Smooth muscle cell (in vitro differentiated cells): ENCODE data around the gene TAS2R8. TPM values are rescaled to one million over a fixed set of nuclear protein-coding genes. Genes with fewer than 3 reads are reported as not detected.

Experiments used
- DNase-seq: peaks from one replicate; lab custom pipeline; 2025; ENCODE audit not compliant: unreplicated experiment; lab: John Stamatoyannopoulos, UW
- H2AFZ ChIP-seq: fragments of 200-600 bp; sonication (generic); 2 replicates; pipeline ENCODE4 v1.6.0; 2016; ENCODE audit warnings: antibody characterized with exemption, low read depth, mild to moderate bottlenecking
- H3F3A ChIP-seq: fragments of 200-600 bp; sonication (generic); 2 replicates; pipeline ENCODE4 v1.6.0; 2017; ENCODE audit warnings: antibody characterized with exemption, low read depth
- H3K27ac ChIP-seq: fragments of 200-600 bp; sonication (generic); 2 replicates; pipeline ENCODE4 v1.5.1; 2016; ENCODE audit warnings: low read depth, mild to moderate bottlenecking
- H3K27me3 ChIP-seq: fragments of 200-600 bp; sonication (generic); 2 replicates; pipeline ENCODE4 v1.6.1; 2016; ENCODE audit warnings: low read depth, mild to moderate bottlenecking
- H3K36me3 ChIP-seq: fragments of 200-600 bp; sonication (generic); 2 replicates; pipeline ENCODE4 v1.5.1; 2016; ENCODE audit warnings: low read depth
- H3K4me1 ChIP-seq: fragments of 200-600 bp; sonication (generic); 2 replicates; pipeline ENCODE4 v1.5.1; 2016; ENCODE audit warnings: low read depth
- H3K4me2 ChIP-seq: fragments of 200-600 bp; sonication (generic); 2 replicates; pipeline ENCODE4 v1.6.0; 2016; ENCODE audit warnings: mild to moderate bottlenecking
- H3K4me3 ChIP-seq: fragments of 200-600 bp; sonication (generic); 2 replicates; pipeline ENCODE4 v1.5.1; 2016; ENCODE audit warnings: mild to moderate bottlenecking
- H3K79me2 ChIP-seq: fragments of 200-600 bp; sonication (generic); 2 replicates; pipeline ENCODE4 v1.6.0; 2016; ENCODE audit warnings: low read depth, mild to moderate bottlenecking
- H3K9ac ChIP-seq: fragments of 200-600 bp; sonication (generic); 2 replicates; pipeline ENCODE4 v1.6.0; 2016; ENCODE audit warnings: low read depth
- H3K9me3 ChIP-seq: fragments of 200-600 bp; sonication (generic); replicated peaks from 2 replicates; pipeline ENCODE4 v1.5.1; 2016; ENCODE audit warnings: low read depth
- H4K20me1 ChIP-seq: fragments of 200-600 bp; sonication (generic); 2 replicates; pipeline ENCODE4 v1.6.0; 2016; ENCODE audit warnings: low read depth
- WGBS: methylation state at CpG from one replicate; pipeline ENCODE4 v1.1.7; 2016; ENCODE audit warnings: low lambda C conversion rate; 5-methylcytosine and 5-hydroxymethylcytosine counted together
- polyA plus RNA-seq: library from polyadenylated mRNA; unstranded; fragments of >200 nt; fragmentation: Nextera tagmentation; extraction: Ambion mirVana; gene quantifications from 2 replicates; pipeline ENCODE4 v1.2.1, GENCODE V29; 2016
- total RNA-seq: library from RNA; depleted of rRNA; stranded (reverse); fragments of >200 nt; gene quantifications from 2 replicates; pipeline ENCODE4 v1.2.3, GENCODE V29; 2014
- TF ChIP-seq, protein P1 (sequence below): fragments of 200-600 bp; sonication (generic); IDR thresholded peaks from 2 replicates; pipeline ENCODE4 v1.5.1; 2017; ENCODE audit warnings: borderline replicate concordance, mild to moderate bottlenecking, antibody characterized with exemption; ENCODE audit not compliant: insufficient read depth, poor library complexity, severe bottlenecking

Gene TAS2R8
- total and polyA plus RNA-seq, 2 experiments from 2014 or later = 0.90 TPM; not detected in 1

DNA sequence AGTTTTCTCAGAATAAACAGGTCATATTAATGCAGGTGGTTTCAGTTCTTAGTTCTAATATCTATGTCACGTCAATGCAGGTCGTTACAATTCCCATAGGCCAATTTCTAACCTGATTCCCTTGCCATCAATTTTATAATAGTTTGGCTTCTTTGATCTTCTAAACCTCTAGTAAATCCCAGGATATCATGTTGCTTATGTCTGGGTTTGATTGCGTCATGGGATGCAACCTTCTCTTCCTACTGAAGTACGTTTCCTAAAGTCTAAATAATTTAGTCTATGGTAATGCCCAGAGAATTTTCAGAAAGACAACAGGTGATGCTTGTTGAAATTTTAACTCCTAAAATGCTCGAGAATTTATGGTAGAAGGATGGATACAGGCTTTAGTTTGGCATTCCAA, 23.8 kb downstream of the TAS2R8 start:
- Histone ChIP-seq H3F3A (no peaks in the 10 kb centered on the region), H2AFZ (no peak overlapping the region), H3K4me3 (no peak overlapping the region), H3K9me3 (no peaks in the 10 kb centered on the region), H3K4me2 (no peak overlapping the region), H3K27ac (no peak overlapping the region), H3K4me1 (no peaks in the 10 kb centered on the region), H3K36me3 (no peaks in the 10 kb centered on the region), H3K9ac (no peak overlapping the region), H3K79me2 (no peaks in the 10 kb centered on the region), H3K27me3 (no peaks in the 10 kb centered on the region), H4K20me1 (no peaks in the 10 kb centered on the region)
- DNase-seq = no peak
- WGBS = 81% methylated on average over 5 of the region's 5 CpGs
- TF ChIP-seq, protein P1, sequence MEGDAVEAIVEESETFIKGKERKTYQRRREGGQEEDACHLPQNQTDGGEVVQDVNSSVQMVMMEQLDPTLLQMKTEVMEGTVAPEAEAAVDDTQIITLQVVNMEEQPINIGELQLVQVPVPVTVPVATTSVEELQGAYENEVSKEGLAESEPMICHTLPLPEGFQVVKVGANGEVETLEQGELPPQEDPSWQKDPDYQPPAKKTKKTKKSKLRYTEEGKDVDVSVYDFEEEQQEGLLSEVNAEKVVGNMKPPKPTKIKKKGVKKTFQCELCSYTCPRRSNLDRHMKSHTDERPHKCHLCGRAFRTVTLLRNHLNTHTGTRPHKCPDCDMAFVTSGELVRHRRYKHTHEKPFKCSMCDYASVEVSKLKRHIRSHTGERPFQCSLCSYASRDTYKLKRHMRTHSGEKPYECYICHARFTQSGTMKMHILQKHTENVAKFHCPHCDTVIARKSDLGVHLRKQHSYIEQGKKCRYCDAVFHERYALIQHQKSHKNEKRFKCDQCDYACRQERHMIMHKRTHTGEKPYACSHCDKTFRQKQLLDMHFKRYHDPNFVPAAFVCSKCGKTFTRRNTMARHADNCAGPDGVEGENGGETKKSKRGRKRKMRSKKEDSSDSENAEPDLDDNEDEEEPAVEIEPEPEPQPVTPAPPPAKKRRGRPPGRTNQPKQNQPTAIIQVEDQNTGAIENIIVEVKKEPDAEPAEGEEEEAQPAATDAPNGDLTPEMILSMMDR = no peak

GRCh38 chr12:10779103-10779502, 28.0 kb downstream of the TAS2R8 start:
- 91% methylated on average over 2 of the region's 2 CpGs for WGBS
- H3K4me1 ChIP-seq = no peaks in the 10 kb centered on the region
- no peaks in the 10 kb centered on the region for H3F3A ChIP-seq
- no peaks in the 10 kb centered on the region for H4K20me1 ChIP-seq
- no peak overlapping the region for H3K27ac ChIP-seq
- no peak overlapping the region for H3K4me3 ChIP-seq
- no peak for DNase-seq
- H2AFZ ChIP-seq = no peak overlapping the region
- peaks cover 13% of the 10 kb centered on the region for H3K27me3 ChIP-seq
- no peaks in the 10 kb centered on the region for H3K79me2 ChIP-seq
- H3K36me3 ChIP-seq = no peaks in the 10 kb centered on the region
- no peak overlapping the region for H3K9ac ChIP-seq
- TF ChIP-seq, protein P1 = no peak
- no peaks in the 10 kb centered on the region for H3K9me3 ChIP-seq
- H3K4me2 ChIP-seq = no peak overlapping the region

GRCh38 chr12:10771132-10771733, 35.9 kb downstream of the TAS2R8 start:
- H3K4me2 ChIP-seq = no peak overlapping the region
- H3K4me3 ChIP-seq = no peak overlapping the region
- no peaks in the 10 kb centered on the region for H4K20me1 ChIP-seq
- no peaks in the 10 kb centered on the region for H3K4me1 ChIP-seq
- DNase-seq = no peak
- H3K27me3 ChIP-seq = peaks cover 78% of the 10 kb centered on the region
- 4% methylated on average over 1 of the region's 1 CpG for WGBS
- TF ChIP-seq, protein P1 = peak; percentile 77
- H3K79me2 ChIP-seq = no peaks in the 10 kb centered on the region
- H3K36me3 ChIP-seq = no peaks in the 10 kb centered on the region
- H3K9me3 ChIP-seq = no peaks in the 10 kb centered on the region
- no peak overlapping the region for H3K9ac ChIP-seq
- H3K27ac ChIP-seq = no peak overlapping the region
- no peak overlapping the region for H2AFZ ChIP-seq
- no peaks in the 10 kb centered on the region for H3F3A ChIP-seq

DNA sequence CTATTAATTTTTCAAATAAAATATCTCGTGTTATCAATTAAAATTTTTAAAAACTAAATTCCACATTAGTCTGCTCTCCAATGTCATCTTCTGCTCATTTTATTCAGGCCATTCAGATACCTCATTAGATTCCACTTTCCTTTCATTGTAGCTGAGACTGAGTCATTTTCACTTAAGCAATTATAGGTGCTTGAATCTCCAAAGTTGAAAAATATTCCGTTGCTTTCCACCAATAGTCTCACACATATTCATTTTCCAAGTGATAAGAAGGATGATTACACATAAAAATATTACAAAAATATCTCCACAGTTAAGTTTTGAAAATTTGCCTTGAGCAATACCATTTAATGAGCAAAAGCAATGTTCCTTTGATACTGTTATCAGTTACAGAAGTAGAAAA, 47.4 kb downstream of the TAS2R8 start:
- Histone ChIP-seq H3K4me3 (no peak overlapping the region), H3K36me3 (no peaks in the 10 kb centered on the region), H3K9ac (no peak overlapping the region), H2AFZ (no peak overlapping the region), H3K4me2 (no peak overlapping the region), H4K20me1 (no peaks in the 10 kb centered on the region), H3K9me3 (peaks cover 3% of the 10 kb centered on the region), H3K4me1 (no peaks in the 10 kb centered on the region), H3F3A (no peaks in the 10 kb centered on the region), H3K27ac (no peak overlapping the region), H3K27me3 (peaks cover 26% of the 10 kb centered on the region), H3K79me2 (no peaks in the 10 kb centered on the region)
- TF ChIP-seq, protein P1 = no peak
- 55% methylated on average over 2 of the region's 2 CpGs for WGBS
- DNase-seq = no peak
